Right kidney (tissue), 1 donor: Measurements from ENCODE around the gene SMS.

Experiments used
- DNase-seq: peaks from one replicate; pipeline ENCODE4 v3.0.0-alpha.2; 2016

SMS gene

GRCh38 chrX:22035236-22035635 is 94.7 kb downstream of the SMS start:
- no peak for DNase-seq

- no peak for DNase-seq
Observed at GRCh38 chrX:22037225-22037624, 96.7 kb downstream of the SMS start.

GRCh38 chrX:22037911-22038537 is 97.5 kb downstream of the SMS start:
- no peak for DNase-seq

GRCh38 chrX:22039541-22039940 is 99.0 kb downstream of the SMS start:
- no peak for DNase-seq

GRCh38 chrX:22040184-22040583 is 99.7 kb downstream of the SMS start:
- no peak for DNase-seq

- no peak for DNase-seq
Observed at GRCh38 chrX:22041907-22042530, 101.5 kb downstream of the SMS start.

GRCh38 chrX:22043872-22044271 is 103.4 kb downstream of the SMS start:
- DNase-seq, result no peak
